GM23338 (cell line): ENCODE measurements around the gene RFX4. TPM values are rescaled to one million over a fixed set of nuclear protein-coding genes. Genes with fewer than 3 reads are reported as not detected.

Experiments used
- ATAC-seq: fragments of 200-7000 bp; cut with Tn5 transposase; 3 replicates; pipeline ENCODE4 v1.9.1; 2020
- DNase-seq: peaks from one replicate; pipeline ENCODE4 v3.0.0-alpha.2; 2015; ENCODE audit warnings: low spot score
- H2AFZ ChIP-seq: fragments of 200-600 bp; sonication (generic); 2 replicates; pipeline ENCODE4 v1.8.0; 2016; ENCODE audit warnings: antibody characterized with exemption, mild to moderate bottlenecking, moderate library complexity
- H3F3A ChIP-seq: fragments of 200-600 bp; sonication (generic); replicated peaks from 2 replicates; pipeline ENCODE4 v1.8.0; 2017; ENCODE audit warnings: antibody characterized with exemption, mixed run types, low read depth
- H3K27ac ChIP-seq: fragments of 200-600 bp; sonication (generic); 2 replicates; pipeline ENCODE4 v1.6.1; 2016; ENCODE audit warnings: low read depth
- H3K27me3 ChIP-seq: fragments of 200-600 bp; sonication (generic); 2 replicates; pipeline ENCODE4 v1.8.0; 2016; ENCODE audit warnings: mild to moderate bottlenecking, mixed run types, moderate library complexity; ENCODE audit not compliant: insufficient read depth
- H3K36me3 ChIP-seq: fragments of 200-600 bp; sonication (generic); 2 replicates; pipeline ENCODE4 v1.8.0; 2016; ENCODE audit warnings: mild to moderate bottlenecking; ENCODE audit not compliant: insufficient read depth
- H3K4me1 ChIP-seq: fragments of 200-600 bp; sonication (generic); 2 replicates; pipeline ENCODE4 v1.8.0; 2016; ENCODE audit warnings: mild to moderate bottlenecking, moderate library complexity; ENCODE audit not compliant: insufficient read depth
- H3K4me2 ChIP-seq: fragments of 200-600 bp; sonication (generic); 2 replicates; pipeline ENCODE4 v1.7.1; 2017; ENCODE audit warnings: mixed run types
- H3K4me3 ChIP-seq: fragments of 200-600 bp; sonication (generic); 2 replicates; pipeline ENCODE4 v1.6.1; 2016; ENCODE audit warnings: mixed run types
- H3K79me2 ChIP-seq: fragments of 200-600 bp; sonication (generic); replicated peaks from 2 replicates; pipeline ENCODE4 v1.8.0; 2017; ENCODE audit warnings: mild to moderate bottlenecking; ENCODE audit not compliant: insufficient read depth
- H3K9me2 ChIP-seq: fragments of 200-600 bp; sonication (generic); 2 replicates; pipeline ENCODE4 v1.8.0; 2017; ENCODE audit not compliant: insufficient read depth
- H4K20me1 ChIP-seq: fragments of 200-600 bp; sonication (generic); replicated peaks from 2 replicates; pipeline ENCODE4 v1.8.0; 2017; ENCODE audit warnings: mild to moderate bottlenecking; ENCODE audit not compliant: insufficient read depth
- H3K27ac Mint-ChIP-seq: 2 replicates; pipeline ENCODE4 v1.8.0; 2020; ENCODE audit warnings: inconsistent platforms, mild to moderate bottlenecking, moderate library complexity, mixed read lengths
- H3K27me3 Mint-ChIP-seq: 3 replicates; pipeline ENCODE4 v1.8.0; 2022; ENCODE audit warnings: low read depth, mild to moderate bottlenecking, moderate library complexity, mixed read lengths, inconsistent platforms; ENCODE audit not compliant: insufficient read depth, poor library complexity
- H3K36me3 Mint-ChIP-seq: 3 replicates; pipeline ENCODE4 v1.8.0; 2021; ENCODE audit warnings: low read depth, mild to moderate bottlenecking, inconsistent platforms, moderate library complexity, mixed read lengths
- H3K4me1 Mint-ChIP-seq: 3 replicates; pipeline ENCODE4 v1.8.0; 2020; ENCODE audit warnings: mild to moderate bottlenecking, inconsistent platforms, mixed read lengths
- H3K4me3 Mint-ChIP-seq: 3 replicates; pipeline ENCODE4 v1.8.0; 2021; ENCODE audit warnings: moderate library complexity, mild to moderate bottlenecking, inconsistent platforms, mixed read lengths
- H3K9me3 Mint-ChIP-seq: 3 replicates; pipeline ENCODE4 v1.8.0; 2020; ENCODE audit warnings: moderate library complexity, mild to moderate bottlenecking, inconsistent platforms, mixed read lengths
- CREB1 ChIP-seq: fragments of 250-450 bp; sonication (Bioruptor Pico); IDR thresholded peaks from 2 replicates; pipeline ENCODE4 v1.5.0; 2020; ENCODE audit warnings: low read depth, mild to moderate bottlenecking, moderate library complexity
- CTCF ChIP-seq, 2 experiments: fragments of 200-600 bp in 1 of 2; sonication (generic) in 1 of 2; conservative IDR thresholded peaks; 2 replicates each; pipeline versions ENCODE4 v1.5.1 to v1.6.1; 2016 to 2017; ENCODE audit warnings: antibody characterized with exemption in 2 of 2, low read depth in 2 of 2, mild to moderate bottlenecking in 2 of 2, moderate library complexity in 1 of 2
- STAT1 ChIP-seq: IDR thresholded peaks from one replicate; pipeline ENCODE4 v1.6.1; 2016; ENCODE audit warnings: antibody characterized with exemption; ENCODE audit not compliant: unreplicated experiment
- ZNF331 ChIP-seq: fragments of 250-450 bp; sonication (Bioruptor Pico); IDR thresholded peaks from 2 replicates; pipeline ENCODE4 v1.5.0; 2020; ENCODE audit warnings: low read depth, mild to moderate bottlenecking, moderate library complexity
- ZNF462 ChIP-seq: fragments of 250-450 bp; sonication (Bioruptor Pico); IDR thresholded peaks from 2 replicates; pipeline ENCODE4 v1.5.0; 2020; ENCODE audit warnings: mild to moderate bottlenecking, moderate library complexity
- polyA plus RNA-seq: library from polyadenylated mRNA; unstranded; fragments of >200 nt; fragmentation: Nextera tagmentation; extraction: Ambion mirVana; gene quantifications from 2 replicates; pipeline ENCODE4 v1.2.1, GENCODE V29; 2016
- total RNA-seq: library from RNA; depleted of rRNA; stranded (reverse); fragments of >200 nt; shearing (Covaris generic); gene quantifications from 2 replicates; pipeline ENCODE4 v1.2.3, GENCODE V29; 2014

Gene RFX4
- total and polyA plus RNA-seq, 2 experiments from 2014 or later, result 0.23 TPM; not detected in 1

GRCh38 chr12:106671840-106672239 is 89.0 kb downstream of the RFX4 start (continued):
- TF ChIP-seq ZNF462 (CRISPR knock-in tag) (no peak), CREB1 (CRISPR knock-in tag) (no peak), STAT1 (no peak), CTCF (conservative IDR thresholded peaks at IDR 0.05; ENCODE audit: low read depth in 2 of 2) (no peak)

GRCh38 chr12:106672314-106673025 is 89.7 kb downstream of the RFX4 start:
- Mint-ChIP-seq H3K4me3 (no peak overlapping the region; the same call in 2 of the 3 replicates), H3K27ac (no peak overlapping the region), H3K27me3 (peaks cover 10% of the 10 kb centered on the region), H3K4me1 (peaks cover 22% of the 10 kb centered on the region), H3K9me3 (no peaks in the 10 kb centered on the region), H3K36me3 (no peaks in the 10 kb centered on the region; the same call in 2 of the 3 replicates)
- no peaks in the 10 kb centered on the region for H3K9me2 ChIP-seq
- no peaks in the 10 kb centered on the region for H3K36me3 ChIP-seq
- peak overlapping the region; percentile 70 for H3K4me2 ChIP-seq
- H3F3A ChIP-seq, result no peaks in the 10 kb centered on the region
- H3K4me1 ChIP-seq, result peaks cover 18% of the 10 kb centered on the region
- H3K27ac ChIP-seq, result no peak overlapping the region; the same call in 1 of the 2 replicates
- peak; percentile 61 for DNase-seq
- H3K27me3 ChIP-seq, result no peaks in the 10 kb centered on the region
- H3K79me2 ChIP-seq, result no peaks in the 10 kb centered on the region
- ATAC-seq, result peak; percentile 87
- peak overlapping the region; percentile 21; the same call in 1 of the 2 replicates for H3K4me3 ChIP-seq
- TF ChIP-seq CREB1 (CRISPR knock-in tag) (0 out of 2 replicates have a peak, but pooled peaks have one; percentile 4), ZNF331 (no peak)
- H4K20me1 ChIP-seq, result no peaks in the 10 kb centered on the region
- H2AFZ ChIP-seq, result peak overlapping the region; percentile 98
